ENCODE measurements around the gene MYBPC2. TPM values are rescaled to one million over a fixed set of nuclear protein-coding genes. Genes with fewer than 3 reads are reported as not detected.

Gene MYBPC2
- total RNA-seq, 4 donors from 2014 or later = not detected

- Histone ChIP-seq H3K4me1 (peaks cover 0 to 27% (median 5%) of the 10 kb centered on the region in 3 donors), H3K27me3 (peaks cover 51% of the 10 kb centered on the region), H3K36me3 (no peaks in the 10 kb centered on the region), H3K4me3 (peak overlapping the region in 1 of 2 donors; percentile 38), H3K27ac (peak overlapping the region in 1 of 4 donors; percentile 64), H3K9me3 (no peaks in the 10 kb centered on the region)
- no peak for TF ChIP-seq POLR2AphosphoS5 (IDR thresholded peaks at IDR 0.05)
- TF ChIP-seq CTCF (IDR thresholded peaks at IDR 0.05) = no peak
- no peak for TF ChIP-seq EP300 (IDR thresholded peaks at IDR 0.05)
- no peak for TF ChIP-seq POLR2A (IDR thresholded peaks at IDR 0.05)
- ATAC-seq = no peak
- WGBS, 2 donors (ENCODE audit: low coverage in 1 of 2) = 63 to 95% methylated on average over 4 to 16 of the region's 26 CpGs
Measured at GRCh38 chr19:50427318-50427925, 5.3 kb upstream of the MYBPC2 start.

- Histone ChIP-seq H3K36me3 (no peaks in the 10 kb centered on the region), H3K4me3 (peak overlapping the region in 1 of 2 donors; percentile 38), H3K4me1 (peaks cover 0 to 30% (median 7%) of the 10 kb centered on the region in 3 donors), H3K27me3 (peaks cover 51% of the 10 kb centered on the region), H3K9me3 (no peaks in the 10 kb centered on the region), H3K27ac (peak overlapping the region in 2 of 4 donors; percentile 43 to 64)
- TF ChIP-seq POLR2AphosphoS5 (IDR thresholded peaks at IDR 0.05) = no peak
- TF ChIP-seq POLR2A (IDR thresholded peaks at IDR 0.05) = peak; percentile 18 to 19
- TF ChIP-seq EP300 (IDR thresholded peaks at IDR 0.05) = no peak
- ATAC-seq = peak; percentile 80
- WGBS, 2 donors (ENCODE audit: low coverage in 1 of 2) = 4% methylated on average over 5 of the region's 38 CpGs; no CpG with 5 or more reads in 1 of the 2 donors
Measured at GRCh38 chr19:50427997-50428425, 4.7 kb upstream of the MYBPC2 start.

- H3K9me3 ChIP-seq = no peaks in the 10 kb centered on the region
- ATAC-seq = no peak
- H3K27me3 ChIP-seq = peaks cover 51% of the 10 kb centered on the region
- no peaks in the 10 kb centered on the region for H3K36me3 ChIP-seq
- H3K4me3 ChIP-seq = no peak overlapping the region
- TF ChIP-seq POLR2A (IDR thresholded peaks at IDR 0.05) (no peak), EP300 (IDR thresholded peaks at IDR 0.05) (no peak), POLR2AphosphoS5 (IDR thresholded peaks at IDR 0.05) (no peak), CTCF (IDR thresholded peaks at IDR 0.05) (no peak)
- WGBS, 2 donors (ENCODE audit: low coverage in 1 of 2) = 80 to 100% methylated on average over 1 of the region's 7 CpGs
- no peak overlapping the region for H3K27ac ChIP-seq
- H3K4me1 ChIP-seq = peaks cover 0 to 30% (median 7%) of the 10 kb centered on the region in 3 donors
Measured at GRCh38 chr19:50428772-50429463, 3.8 kb upstream of the MYBPC2 start.

GRCh38 chr19:50430888-50431342 lies 1.8 kb upstream of the MYBPC2 start:
- no peak for ATAC-seq
- H3K36me3 ChIP-seq = no peaks in the 10 kb centered on the region
- H3K4me1 ChIP-seq = peaks cover 0 to 30% (median 7%) of the 10 kb centered on the region in 3 donors
- H3K27ac ChIP-seq = no peak overlapping the region
- no peak for TF ChIP-seq POLR2AphosphoS5 (IDR thresholded peaks at IDR 0.05)
- TF ChIP-seq EP300 (IDR thresholded peaks at IDR 0.05) = no peak
- TF ChIP-seq POLR2A (IDR thresholded peaks at IDR 0.05) = no peak
- TF ChIP-seq CTCF (IDR thresholded peaks at IDR 0.05) = no peak
- peak overlapping the region in 1 of 2 donors; percentile 67 for H3K4me3 ChIP-seq
- H3K27me3 ChIP-seq = peaks cover 66% of the 10 kb centered on the region
- no peaks in the 10 kb centered on the region for H3K9me3 ChIP-seq
- 24 to 38% methylated on average over 9 to 13 of the region's 13 CpGs for WGBS, 2 donors (ENCODE audit: low coverage in 1 of 2)

GRCh38 chr19:50431343-50432220 lies 1.1 kb upstream of the MYBPC2 start:
- no peak for TF ChIP-seq CTCF (IDR thresholded peaks at IDR 0.05)
- TF ChIP-seq EP300 (IDR thresholded peaks at IDR 0.05) = no peak
- TF ChIP-seq POLR2AphosphoS5 (IDR thresholded peaks at IDR 0.05) = no peak
- TF ChIP-seq POLR2A (IDR thresholded peaks at IDR 0.05) = no peak
- Histone ChIP-seq H3K9me3 (no peaks in the 10 kb centered on the region), H3K36me3 (no peaks in the 10 kb centered on the region), H3K4me1 (peaks cover 0 to 30% (median 7%) of the 10 kb centered on the region in 3 donors), H3K27ac (peak overlapping the region in 3 of 4 donors; percentile 58 to 72 (median 62)), H3K4me3 (peak overlapping the region; percentile 36 to 67), H3K27me3 (peaks cover 71% of the 10 kb centered on the region)
- 0 to 3% methylated on average over 11 of the region's 54 CpGs for WGBS, 2 donors (ENCODE audit: low coverage in 1 of 2)
- peak; percentile 88 for ATAC-seq

Measured in gastroesophageal sphincter (tissue), 4 donors.